ENCODE measurements around the gene TFG.
A peak's percentile ranks its signal among the peaks of the same experiment; 100 is the strongest.

The TFG gene

DNA sequence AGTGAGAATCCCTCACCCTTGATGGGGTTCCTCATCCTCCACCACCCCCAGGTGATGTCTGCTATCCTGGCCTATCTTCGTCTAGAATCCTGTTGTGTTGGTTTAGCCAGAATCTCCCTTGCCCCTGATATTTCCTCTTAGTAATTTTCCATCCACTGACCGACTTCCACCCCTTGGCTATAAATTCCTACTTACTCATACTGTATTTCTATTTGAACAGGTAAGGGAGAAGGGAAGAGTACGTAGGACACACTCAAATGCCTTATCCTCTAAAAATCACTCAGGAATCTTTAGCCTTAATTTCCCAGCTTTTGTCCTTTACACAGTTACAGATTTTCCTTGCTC lies 678 bp upstream of the TFG start:
- no peak for FAIRE-seq

DNA sequence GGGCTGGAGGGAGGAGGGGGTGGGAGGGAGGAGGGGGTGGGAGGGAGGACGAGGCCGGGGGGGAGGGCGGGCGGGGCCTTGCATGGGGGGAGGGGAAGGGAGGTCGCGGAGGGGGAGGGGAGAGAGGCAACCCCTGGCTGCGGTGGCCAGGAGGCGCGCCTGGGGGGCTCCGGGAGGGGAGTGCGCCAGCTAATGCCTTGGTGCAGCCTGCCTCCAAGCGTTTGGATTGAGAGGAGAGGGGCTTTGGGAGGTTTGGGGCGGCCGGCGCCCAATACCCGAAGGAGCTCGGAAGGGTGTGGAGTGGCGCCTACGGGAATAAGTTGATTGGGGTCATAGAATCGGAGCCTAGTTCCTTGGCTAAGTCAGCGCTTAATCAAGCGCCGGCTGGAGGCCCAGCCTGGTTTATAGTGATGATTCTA lies 557 bp downstream of the TFG start:
- no peak for FAIRE-seq

DNA sequence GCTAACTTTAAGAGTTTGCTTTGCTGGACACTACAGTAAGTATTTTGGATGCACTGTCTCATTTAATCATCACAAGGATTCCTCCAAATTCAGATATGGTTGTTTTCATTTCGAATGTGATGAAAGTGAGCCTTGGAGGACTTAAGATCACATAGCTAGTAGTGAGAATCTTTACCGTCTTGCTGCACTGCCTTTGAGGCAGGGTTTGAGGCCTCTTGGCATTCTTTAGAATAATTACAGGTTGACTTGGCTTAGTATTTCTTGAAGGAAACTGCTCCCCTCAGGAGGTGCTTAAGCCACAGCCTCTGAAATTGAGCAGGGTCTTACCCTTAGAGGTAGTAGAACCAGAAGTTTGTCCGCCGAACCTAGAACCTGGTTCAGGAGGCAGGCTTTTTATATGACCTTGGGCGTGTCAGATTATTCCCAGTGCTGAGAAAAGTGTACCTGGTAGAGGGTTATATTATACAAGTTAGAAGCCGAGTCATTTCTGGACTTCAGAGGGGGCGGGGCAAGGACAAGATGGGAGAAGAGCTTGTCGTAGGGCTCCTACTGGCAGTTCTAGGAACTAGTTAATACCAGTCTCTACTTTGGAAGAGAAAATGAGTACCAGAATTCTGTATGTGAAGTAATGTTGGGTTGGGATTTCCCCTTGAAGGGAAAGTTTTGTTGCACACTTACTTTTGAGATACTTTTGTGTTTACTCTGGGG lies 1.1 kb downstream of the TFG start:
- FAIRE-seq = no peak

DNA sequence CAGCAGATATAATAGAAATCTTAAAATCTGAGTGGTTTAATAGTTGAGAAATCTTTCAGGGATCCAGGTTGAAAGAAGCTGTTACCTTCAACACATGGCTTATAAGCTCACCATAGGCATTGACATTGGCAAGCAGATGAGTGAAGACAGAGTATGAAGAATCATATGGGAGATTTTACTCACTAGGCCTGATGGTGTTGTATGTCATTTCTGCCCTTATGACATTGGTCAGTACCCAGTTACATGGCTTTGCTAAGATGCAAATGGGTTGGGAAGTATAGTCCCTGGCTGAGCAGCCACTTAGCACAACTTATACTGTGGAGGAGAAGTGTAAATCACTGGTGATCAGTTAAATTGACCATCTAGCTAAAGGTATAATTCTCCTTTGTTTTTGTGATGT lies 5.9 kb downstream of the TFG start:
- FAIRE-seq = no peak

DNA sequence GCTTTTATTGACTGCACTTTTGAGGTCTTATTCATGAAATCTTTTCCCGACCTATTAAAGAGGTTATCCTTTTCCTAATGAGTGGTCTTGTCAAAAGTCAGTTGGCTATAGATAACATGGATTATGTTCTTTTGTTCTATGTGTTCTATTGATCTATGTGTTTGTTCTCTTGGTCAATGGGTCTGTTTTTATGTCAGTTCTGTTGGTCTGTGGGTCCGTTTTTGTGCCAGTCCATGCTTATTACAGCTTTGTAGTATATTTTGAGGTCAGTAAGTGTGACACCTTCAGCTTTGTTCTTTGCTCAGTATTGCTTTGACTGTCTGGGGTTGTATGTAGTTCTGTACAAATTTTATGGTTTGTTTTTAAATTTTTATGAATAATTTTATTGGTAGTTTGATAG lies 7.8 kb downstream of the TFG start:
- no peak for FAIRE-seq

DNA sequence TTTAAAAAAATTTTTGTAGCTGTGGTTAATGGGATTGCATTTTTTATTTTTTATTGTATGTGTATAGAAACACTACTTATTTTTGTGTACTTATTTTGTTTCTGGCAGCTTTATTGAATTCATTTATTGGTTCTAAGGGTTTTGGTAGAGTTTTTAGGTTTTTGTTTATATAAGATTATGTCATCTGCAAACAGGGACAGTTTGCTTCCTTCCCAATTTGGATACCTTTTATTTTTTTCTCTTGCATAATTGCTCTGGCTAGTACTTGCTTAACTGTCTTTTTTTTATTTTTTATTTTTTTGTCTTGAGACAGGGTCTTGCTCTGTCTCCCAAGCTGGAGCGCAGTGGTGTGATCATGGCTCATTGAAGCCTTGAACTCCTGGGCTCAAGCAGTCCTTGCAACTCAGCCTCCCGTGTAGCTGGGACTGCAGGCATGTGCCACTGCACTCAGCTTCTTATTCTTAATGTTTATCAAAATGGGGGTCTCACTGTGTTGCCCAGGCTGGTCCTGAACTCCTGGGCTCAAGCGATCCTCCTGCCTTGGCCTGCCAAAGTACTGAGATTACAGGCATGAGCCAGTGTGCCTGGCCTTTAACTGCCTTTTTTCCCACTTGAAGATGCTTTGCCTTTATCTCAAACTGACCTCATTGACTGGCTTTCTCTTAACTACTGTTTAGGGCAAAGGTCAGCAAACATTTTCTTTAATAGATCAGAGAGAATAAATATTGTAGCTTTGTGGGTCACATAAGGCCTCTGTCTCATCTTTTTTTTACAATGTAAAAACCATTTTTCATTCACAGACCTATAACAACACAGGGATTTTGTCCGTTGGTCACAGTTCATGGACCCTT lies 8.6 kb downstream of the TFG start:
- FAIRE-seq = no peak

DNA sequence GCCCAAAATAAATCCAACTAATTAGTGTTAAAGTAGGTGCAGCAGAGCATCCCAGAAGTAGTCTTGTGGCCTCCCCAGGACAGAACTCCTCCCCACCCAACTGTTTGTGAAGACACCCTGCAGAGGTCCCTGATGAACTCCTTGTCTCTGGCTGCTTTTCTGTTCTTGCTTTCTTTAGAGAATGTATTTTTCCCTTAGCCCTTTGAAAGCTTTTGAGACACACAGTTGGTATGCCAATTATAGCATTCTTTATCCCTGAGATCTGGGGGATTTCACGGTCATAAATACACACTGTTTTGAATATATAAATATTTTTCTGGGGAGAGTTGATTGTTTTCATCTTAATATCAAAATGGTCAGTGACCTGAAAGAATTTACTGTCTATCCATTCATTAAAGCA lies 9.8 kb downstream of the TFG start:
- peak; percentile 49 for FAIRE-seq

DNA sequence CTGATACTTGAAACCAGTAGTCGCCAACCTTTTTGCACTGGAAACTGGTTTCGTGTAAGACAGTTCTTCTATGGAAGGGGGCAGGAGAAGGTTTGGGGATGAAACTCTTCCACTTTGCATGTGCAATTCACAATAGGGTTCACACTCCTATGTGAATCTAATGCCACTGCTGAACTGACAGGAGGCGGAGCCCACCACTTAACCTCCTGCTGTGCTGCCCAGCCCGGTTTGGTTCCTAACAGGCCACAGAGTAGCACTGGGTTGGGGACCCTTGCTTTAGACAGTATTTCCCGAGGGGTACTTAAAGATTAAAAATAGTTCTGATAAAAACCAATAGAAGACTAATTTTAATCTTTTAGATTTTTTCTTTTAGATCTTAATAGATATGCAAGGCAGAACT lies 11.1 kb downstream of the TFG start:
- FAIRE-seq = no peak

DNA sequence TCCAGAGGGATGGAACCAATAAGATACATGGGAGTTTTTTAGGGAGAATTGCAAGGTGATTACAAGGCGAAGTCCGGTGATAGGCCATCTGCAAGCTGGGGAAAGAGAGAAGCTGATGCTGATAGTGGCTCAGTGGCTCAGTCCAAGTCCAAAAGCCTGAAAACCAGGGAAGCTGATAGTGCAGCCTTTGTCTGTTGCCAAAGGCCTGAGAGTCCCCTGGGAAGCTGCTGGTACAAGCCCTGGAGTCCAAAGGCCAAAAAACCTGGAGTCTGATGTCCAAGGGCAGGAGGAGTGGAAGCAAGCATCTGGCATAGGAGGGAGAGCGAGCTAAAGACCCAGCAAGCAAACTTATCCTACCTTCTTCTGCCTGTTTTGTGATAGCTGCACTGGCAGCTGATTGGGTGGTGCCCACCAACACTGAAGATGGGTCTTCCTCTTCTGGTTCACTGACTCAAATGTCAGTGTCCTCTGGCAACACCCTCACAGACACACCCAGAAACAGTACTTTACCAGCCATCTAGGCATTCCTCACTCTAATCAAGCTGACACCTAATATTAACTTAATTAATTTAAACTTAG lies 16.7 kb downstream of the TFG start:
- no peak for FAIRE-seq

DNA sequence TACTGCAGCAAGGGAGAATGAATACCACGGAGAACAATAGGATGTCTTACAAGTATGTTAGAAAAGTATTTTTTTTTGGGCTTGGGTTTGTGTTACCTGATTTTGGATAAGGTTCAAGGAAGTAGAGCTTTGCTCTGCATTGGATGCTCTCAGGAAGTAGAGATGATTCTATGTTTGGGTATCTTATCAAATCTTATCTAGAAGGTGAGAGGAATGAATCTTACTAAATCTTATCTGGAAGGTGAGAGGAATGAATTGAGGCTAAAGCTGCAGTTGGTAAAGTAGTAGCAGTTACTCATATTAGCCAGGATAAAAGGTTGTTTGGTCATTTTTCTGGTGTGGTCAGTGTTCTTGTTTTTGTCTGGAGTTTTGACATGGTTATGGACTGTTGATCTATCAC lies 17.4 kb downstream of the TFG start:
- FAIRE-seq = no peak

DNA sequence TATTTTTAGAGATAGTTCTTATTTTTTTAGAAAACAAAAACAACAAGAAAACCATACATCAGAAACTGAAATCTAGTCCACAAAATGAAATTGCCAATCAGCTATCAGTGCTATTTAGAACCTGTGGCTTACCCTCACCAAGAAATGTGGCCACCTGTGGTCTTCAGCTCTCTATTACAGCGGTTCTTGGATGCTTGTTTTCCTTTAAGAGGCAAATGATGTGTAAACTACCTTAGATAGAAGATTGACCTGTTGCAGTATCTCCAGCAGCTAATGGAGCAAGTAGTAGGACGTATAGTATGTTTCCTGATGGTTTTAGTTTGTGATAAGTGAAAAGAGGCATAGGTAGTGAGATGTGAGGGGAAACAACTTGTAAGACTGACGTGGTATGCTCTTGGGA lies 21.2 kb downstream of the TFG start:
- no peak for FAIRE-seq

DNA sequence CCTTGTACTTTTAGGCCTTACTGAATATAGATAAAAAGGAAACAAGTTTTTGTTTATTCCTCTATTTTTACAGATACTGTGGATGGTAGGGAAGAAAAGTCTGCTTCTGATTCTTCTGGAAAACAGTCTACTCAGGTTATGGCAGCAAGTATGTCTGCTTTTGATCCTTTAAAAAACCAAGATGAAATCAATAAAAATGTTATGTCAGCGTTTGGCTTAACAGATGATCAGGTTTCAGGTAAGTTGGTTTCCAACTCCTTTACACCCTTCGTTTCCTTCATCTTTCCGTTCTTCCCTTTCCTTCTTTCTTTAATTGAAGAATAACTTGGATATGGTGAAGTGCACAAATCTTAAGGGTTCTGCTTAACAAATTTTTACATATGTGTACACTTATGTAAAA lies 23.1 kb downstream of the TFG start:
- no peak for FAIRE-seq

DNA sequence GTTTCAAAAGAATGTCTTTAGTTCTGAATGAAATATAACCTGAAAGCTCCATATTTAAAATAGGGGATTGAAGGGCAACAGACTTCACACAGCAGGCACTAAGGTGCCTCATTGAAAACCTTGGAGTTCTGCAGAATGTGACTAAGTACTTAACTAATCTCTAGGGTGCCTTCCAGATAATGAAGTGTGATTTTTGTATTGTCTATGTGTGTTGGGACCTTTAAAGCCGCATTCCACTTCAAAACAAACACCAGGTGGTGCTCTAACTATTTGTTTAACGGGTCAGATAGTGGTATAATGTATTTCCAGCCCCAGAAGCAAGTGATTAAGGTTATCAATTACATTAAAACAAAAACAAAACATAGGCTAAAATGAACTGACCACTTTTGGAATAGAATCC lies 28.0 kb downstream of the TFG start:
- no peak for FAIRE-seq

DNA sequence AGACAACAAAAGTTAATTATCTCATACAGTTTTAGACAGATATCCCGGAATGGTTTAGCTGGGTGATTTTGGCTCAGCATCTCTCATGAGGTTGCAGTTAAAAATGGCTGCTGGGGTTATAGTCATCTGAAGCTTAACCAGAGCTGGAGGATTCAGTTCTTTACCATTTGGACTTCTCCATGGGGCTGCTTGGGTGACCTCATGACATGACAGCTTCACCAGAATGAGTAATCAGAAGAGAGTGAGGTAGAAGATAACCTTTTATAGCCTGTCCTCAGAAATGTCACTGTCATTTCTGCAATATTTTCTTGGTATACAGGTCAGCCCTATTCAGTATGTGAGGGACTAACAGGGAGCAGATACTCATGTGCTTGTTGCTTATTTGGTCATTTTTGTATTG lies 30.9 kb downstream of the TFG start:
- no peak for FAIRE-seq

DNA sequence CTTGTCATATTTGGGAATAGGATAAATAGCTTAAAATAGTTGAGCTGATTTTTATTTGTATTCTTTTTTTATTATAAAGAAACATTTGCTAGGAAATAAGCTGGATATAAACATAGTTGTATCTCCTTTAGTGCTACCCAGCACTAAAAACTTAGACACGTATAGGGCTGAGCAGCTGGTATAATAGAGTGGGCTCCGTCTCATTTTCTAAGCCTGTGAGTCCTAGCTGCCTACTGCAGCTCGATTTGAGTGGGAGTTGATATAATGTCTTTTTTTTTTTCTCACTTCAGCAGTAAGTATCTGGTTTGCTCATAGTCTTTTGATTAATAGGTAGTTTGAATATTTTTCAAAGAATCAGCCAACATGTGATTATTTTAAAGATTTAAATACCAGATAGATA lies 34.2 kb downstream of the TFG start:
- FAIRE-seq = no peak

DNA sequence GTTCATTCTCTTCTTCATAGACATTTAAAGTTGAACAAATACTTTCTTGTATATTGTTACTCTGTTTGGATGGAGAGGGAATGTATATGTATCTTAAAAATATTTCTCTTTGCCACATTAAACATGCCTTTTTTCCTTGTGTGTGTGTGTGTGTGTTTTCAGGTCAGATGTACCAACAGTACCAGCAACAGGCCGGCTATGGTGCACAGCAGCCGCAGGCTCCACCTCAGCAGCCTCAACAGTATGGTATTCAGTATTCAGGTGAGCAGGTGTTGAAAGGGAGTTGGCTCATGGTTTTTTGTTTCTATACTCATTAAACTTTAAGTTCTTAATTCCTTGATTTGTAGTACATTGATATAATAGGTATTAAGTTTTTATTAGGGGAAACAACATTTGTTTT lies 35.4 kb downstream of the TFG start:
- FAIRE-seq = no peak

DNA sequence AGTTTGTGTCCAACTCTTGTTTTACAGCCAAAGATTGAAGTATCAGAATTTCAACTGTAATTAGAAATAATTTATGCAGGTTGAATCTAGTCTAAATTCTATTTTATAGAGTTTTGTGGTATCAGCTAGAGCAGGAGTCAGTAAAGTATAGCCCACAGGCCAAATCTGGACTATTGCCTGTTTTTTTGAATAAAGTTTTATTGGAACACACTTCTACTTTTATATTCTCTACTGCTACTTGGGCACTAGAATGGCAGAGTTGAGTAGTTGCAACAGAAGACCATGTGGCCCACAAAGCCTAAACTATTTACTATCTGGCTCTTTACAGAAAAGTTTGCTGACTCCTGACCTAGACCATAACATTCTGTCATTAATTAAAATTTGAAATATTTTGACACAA lies 36.3 kb downstream of the TFG start:
- FAIRE-seq = no peak

DNA sequence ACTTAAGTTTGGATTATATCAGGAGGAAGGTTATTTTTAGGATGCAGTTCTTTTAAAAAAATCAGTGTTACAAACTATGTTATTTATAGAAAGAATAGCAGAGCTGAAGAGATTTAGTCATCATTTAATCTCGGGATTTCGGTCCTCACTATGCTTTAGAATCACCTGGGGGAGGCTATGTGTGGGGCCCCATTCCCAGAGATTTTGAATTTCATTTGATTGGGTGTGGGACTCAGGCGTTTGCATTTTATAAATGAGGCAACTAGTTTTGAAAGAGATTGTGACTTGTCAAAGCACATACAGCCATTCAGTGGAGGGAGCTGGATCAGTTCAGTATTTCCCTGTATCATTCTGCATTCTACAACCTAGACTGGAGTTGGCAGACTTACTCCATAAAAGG lies 36.8 kb downstream of the TFG start:
- FAIRE-seq = no peak

DNA sequence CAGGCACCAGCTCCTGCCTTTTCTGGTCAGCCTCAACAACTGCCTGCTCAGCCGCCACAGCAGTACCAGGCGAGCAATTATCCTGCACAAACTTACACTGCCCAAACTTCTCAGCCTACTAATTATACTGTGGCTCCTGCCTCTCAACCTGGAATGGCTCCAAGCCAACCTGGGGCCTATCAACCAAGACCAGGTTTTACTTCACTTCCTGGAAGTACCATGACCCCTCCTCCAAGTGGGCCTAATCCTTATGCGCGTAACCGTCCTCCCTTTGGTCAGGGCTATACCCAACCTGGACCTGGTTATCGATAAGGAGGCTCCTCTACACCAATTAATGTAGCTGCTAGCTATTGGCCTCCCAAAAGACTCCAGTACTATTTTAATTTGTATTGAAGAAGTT lies 38.9 kb downstream of the TFG start:
- no peak for FAIRE-seq

DNA sequence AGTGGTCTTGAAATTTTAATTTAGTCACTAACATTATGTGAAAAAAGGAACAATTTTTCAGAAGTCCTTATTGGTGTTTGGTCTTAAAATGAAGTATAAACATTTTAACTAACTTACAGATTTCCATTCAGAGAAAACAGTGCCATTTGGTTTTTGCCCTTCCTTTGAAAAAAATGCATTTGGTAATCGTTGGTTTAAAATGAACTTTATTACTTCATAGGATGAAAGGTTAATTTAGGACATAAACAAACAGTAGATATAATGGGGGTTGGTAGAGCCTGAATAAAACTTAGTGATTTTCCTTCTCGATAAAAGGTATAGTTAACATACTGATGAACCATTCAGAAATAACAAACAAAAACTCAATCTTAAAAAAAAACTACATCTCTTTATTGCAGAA lies 39.7 kb downstream of the TFG start:
- FAIRE-seq = peak; percentile 80

DNA sequence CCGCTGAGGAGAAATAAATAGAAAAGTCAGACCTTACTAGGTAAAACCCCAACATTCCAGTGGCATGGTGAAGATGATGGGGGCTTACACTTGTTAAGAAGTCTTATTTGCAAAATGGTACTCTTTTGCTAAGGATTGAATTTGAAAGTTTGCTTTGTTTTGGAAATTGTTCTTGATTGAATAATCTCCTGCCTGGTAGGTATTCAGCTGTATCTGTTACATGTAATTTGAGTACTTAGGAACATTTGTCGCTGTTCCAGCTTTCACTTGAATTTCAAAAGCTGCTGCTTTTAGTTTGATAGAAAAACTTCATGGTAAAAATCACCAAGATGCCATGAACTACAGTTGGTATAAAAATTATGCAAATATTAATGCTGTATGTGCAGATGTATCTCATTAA lies 44.6 kb downstream of the TFG start:
- no peak for FAIRE-seq

DNA sequence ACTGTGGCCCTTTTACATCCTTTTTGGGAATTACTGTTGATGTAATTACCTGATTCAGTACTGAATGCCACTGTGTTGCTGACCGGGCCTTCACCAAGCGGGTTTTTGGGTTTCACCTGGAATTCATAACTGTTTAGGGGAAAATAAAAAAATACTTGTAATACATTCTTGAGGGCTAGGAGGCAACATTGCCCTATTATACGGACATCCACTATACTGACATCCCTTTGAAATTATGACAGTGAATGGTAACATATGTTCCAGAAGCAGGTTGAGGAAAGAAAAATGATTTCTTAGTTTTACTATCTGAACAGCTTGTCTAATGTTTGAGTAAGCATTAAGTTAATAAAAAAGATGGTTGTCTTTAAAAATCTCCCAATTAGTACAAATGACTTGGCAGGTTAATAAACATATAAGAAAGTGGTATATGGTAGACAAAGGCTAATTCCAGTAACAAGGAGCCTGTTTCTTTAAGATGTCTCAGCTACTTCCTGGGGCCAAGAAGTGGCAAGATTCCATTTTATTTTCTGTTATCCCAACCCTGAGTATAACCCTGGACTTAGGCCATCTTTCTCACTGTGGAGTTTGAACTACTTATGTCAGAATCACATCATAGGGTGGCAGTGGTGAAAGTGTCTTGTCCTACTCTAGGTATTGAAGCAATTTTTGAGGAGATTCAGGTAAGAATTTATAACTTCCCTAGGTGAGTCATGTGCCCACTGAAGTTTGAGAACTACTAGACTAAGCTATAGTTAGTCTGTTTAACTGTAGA lies 45.5 kb downstream of the TFG start:
- no peak for FAIRE-seq

DNA sequence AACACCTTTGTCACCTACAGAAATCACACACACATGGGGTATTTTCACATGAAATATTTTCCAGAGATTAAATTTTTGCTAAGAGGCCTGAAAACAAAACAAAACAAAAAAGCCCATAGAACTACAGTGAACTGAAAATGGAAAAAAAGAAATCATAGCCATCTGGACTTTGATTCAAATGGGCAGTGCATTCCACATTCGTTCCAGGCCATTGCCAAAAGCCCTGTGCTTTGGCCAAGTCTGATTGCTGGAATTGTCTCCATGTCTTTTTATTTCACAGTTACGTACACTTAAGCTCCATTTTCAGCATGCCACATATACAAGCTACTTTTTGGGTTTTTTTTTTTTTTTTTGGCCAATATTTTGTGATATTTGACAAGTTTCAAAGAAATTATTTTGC lies 47.1 kb downstream of the TFG start:
- peak; percentile 13 for FAIRE-seq

DNA sequence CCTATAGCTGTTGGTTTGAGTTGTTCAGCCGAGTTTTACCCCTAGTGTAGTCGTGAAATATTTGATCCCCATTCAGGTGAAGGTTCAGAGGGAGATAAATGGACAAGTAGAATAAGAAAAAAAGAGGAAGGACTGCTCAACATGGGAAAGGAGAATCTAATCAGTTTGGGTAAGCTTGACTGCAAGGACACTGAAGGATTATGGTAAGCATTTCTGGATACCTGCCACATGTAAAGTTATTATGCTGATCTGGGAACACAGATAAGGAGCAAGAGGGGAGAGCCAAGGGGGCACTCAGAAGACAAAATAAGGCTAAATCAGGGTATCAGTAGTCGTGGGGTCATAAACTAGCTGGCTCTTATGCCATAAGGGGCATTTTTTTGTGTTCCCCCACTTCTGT lies 49.9 kb downstream of the TFG start:
- no peak for FAIRE-seq

Data from islet of Langerhans (tissue), 1 donor.